Caco-2 (cell line): ENCODE results near the gene CNTD1. TPM values are rescaled to one million over a fixed set of nuclear protein-coding genes. Genes with fewer than 3 reads are reported as not detected.

ENCODE experiments used
- BruUV-seq: library from RNA; stranded (reverse); fragments of 400-500 nt; replicated peaks from 2 replicates; lab custom pipeline; 2021; lab: Mats Ljungman, UMichigan
- CTCF ChIA-PET: fragments of 300-600 bp; sonication (Branson Sonifier 250); formaldehyde crosslinking; loops from one replicate; lab custom pipeline; 2022; ENCODE audit warnings: antibody characterized with exemption; lab: Charles Lee
- POLR2A ChIA-PET: fragments of 300-600 bp; sonication (Branson Sonifier 250); formaldehyde crosslinking; loops from one replicate; lab custom pipeline; 2022; ENCODE audit warnings: antibody characterized with exemption; lab: Charles Lee
- DNase-seq, 2 experiments: peaks; one replicate each; pipeline versions ENCODE4 v3.0.0 to v3.0.0-alpha.2; 2020 to 2022
- H3K27me3 ChIP-seq: replicated peaks from 2 replicates; pipeline ENCODE4 v1.6.0; 2011; ENCODE audit warnings: low read length; ENCODE audit not compliant: control insufficient read depth, insufficient read depth
- H3K36me3 ChIP-seq: 2 replicates; pipeline ENCODE4 v1.5.1; 2011; ENCODE audit warnings: low read length; ENCODE audit not compliant: control insufficient read depth, insufficient read depth
- H3K4me1 ChIP-seq: fragments of 250-450 bp; sonication (Bioruptor Pico); 2 replicates; pipeline ENCODE4 v1.5.1; 2020; ENCODE audit warnings: mild to moderate bottlenecking
- H3K4me3 ChIP-seq: 2 replicates; pipeline ENCODE4 v1.5.1; 2011; ENCODE audit warnings: low read depth, mild to moderate bottlenecking, control low read depth, low read length
- H3K9me3 ChIP-seq: fragments of 250-450 bp; sonication (Bioruptor Pico); 2 replicates; pipeline ENCODE4 v1.5.1; 2020; ENCODE audit warnings: mild to moderate bottlenecking, moderate library complexity
- H3K27ac Mint-ChIP-seq: one replicate; pipeline ENCODE4 v1.8.0; 2022; ENCODE audit warnings: mixed read lengths; ENCODE audit not compliant: unreplicated experiment
- H3K27me3 Mint-ChIP-seq: one replicate; pipeline ENCODE4 v1.8.0; 2022; ENCODE audit warnings: mixed read lengths; ENCODE audit not compliant: insufficient read depth, unreplicated experiment
- H3K36me3 Mint-ChIP-seq: one replicate; pipeline ENCODE4 v1.8.0; 2022; ENCODE audit warnings: mild to moderate bottlenecking, mixed read lengths; ENCODE audit not compliant: insufficient read depth, unreplicated experiment
- H3K4me1 Mint-ChIP-seq: one replicate; pipeline ENCODE4 v1.8.0; 2022; ENCODE audit warnings: low read depth, mixed read lengths; ENCODE audit not compliant: unreplicated experiment
- H3K4me3 Mint-ChIP-seq: one replicate; pipeline ENCODE4 v1.8.0; 2022; ENCODE audit warnings: mild to moderate bottlenecking, moderate library complexity, mixed read lengths; ENCODE audit not compliant: unreplicated experiment
- H3K9me3 Mint-ChIP-seq: one replicate; pipeline ENCODE4 v1.8.0; 2022; ENCODE audit warnings: mixed read lengths; ENCODE audit not compliant: unreplicated experiment
- intact Hi-C: fragments of 100-400 bp; cut with micrococcal nuclease; formaldehyde crosslinking; loops from one replicate; pipeline ENCODE4 v1.10.0; 2022; ENCODE audit not compliant: unreplicated experiment
- total RNA-seq: library from RNA; stranded (reverse); gene quantifications from 2 replicates; pipeline ENCODE4 v1.2.3, GENCODE V29; 2022
- TF ChIP-seq, protein P1 (sequence below), 2 experiments: fragments of 200-600 bp in 1 of 2; IDR thresholded peaks; 1 replicate in 1 of 2; 2 replicates in 1 of 2; pipeline versions ENCODE4 v1.5.1 to v1.8.0; 2011 to 2022; ENCODE audit warnings: antibody characterized with exemption in 1 of 2, control low read depth in 1 of 2, inconsistent platforms in 1 of 2, low read depth in 1 of 2, low read length in 1 of 2, mild to moderate bottlenecking in 1 of 2, moderate library complexity in 1 of 2; ENCODE audit not compliant: insufficient read depth in 1 of 2, severe bottlenecking in 1 of 2, unreplicated experiment in 1 of 2

Gene CNTD1
- total RNA-seq, 1 experiment from 2014 or later = 1.7 TPM

GRCh38 chr17:42821176-42821575 is 22.5 kb downstream of the CNTD1 start:
- Histone ChIP-seq H3K4me3 (no peak overlapping the region), H3K9me3 (no peaks in the 10 kb centered on the region), H3K27me3 (no peaks in the 10 kb centered on the region), H3K4me1 (no peaks in the 10 kb centered on the region), H3K36me3 (peaks cover 5% of the 10 kb centered on the region)
- H3K27me3 Mint-ChIP-seq = no peaks in the 10 kb centered on the region
- no peak overlapping the region for H3K27ac Mint-ChIP-seq
- H3K4me3 Mint-ChIP-seq = no peak overlapping the region
- TF ChIP-seq, protein P1, sequence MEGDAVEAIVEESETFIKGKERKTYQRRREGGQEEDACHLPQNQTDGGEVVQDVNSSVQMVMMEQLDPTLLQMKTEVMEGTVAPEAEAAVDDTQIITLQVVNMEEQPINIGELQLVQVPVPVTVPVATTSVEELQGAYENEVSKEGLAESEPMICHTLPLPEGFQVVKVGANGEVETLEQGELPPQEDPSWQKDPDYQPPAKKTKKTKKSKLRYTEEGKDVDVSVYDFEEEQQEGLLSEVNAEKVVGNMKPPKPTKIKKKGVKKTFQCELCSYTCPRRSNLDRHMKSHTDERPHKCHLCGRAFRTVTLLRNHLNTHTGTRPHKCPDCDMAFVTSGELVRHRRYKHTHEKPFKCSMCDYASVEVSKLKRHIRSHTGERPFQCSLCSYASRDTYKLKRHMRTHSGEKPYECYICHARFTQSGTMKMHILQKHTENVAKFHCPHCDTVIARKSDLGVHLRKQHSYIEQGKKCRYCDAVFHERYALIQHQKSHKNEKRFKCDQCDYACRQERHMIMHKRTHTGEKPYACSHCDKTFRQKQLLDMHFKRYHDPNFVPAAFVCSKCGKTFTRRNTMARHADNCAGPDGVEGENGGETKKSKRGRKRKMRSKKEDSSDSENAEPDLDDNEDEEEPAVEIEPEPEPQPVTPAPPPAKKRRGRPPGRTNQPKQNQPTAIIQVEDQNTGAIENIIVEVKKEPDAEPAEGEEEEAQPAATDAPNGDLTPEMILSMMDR (IDR thresholded peaks at IDR 0.05; ENCODE audit: insufficient read depth in 1 of 2, low read depth in 1 of 2, low read length in 1 of 2, severe bottlenecking in 1 of 2, unreplicated experiment in 1 of 2) = no peak
- no peak for DNase-seq
- intact Hi-C loops = loop anchor here (5.0 to 10.0 kb wide), 2 partner anchors 39 to 246 kb away; partner anchors contain the start of genes PSMC3IP and WNK4
- BruUV-seq = no TSS peak
- CTCF ChIA-PET = interaction anchor here (1.2 to 1.3 kb wide), 2 partner anchors 12 to 108 kb away, joined by 3 to 4 read pairs; partner anchors contain the start of gene PSME3
- POLR2A ChIA-PET = no interaction called here
- H3K36me3 Mint-ChIP-seq = peaks cover 68% of the 10 kb centered on the region
- no peaks in the 10 kb centered on the region for H3K9me3 Mint-ChIP-seq
- peaks cover 6% of the 10 kb centered on the region for H3K4me1 Mint-ChIP-seq

DNA sequence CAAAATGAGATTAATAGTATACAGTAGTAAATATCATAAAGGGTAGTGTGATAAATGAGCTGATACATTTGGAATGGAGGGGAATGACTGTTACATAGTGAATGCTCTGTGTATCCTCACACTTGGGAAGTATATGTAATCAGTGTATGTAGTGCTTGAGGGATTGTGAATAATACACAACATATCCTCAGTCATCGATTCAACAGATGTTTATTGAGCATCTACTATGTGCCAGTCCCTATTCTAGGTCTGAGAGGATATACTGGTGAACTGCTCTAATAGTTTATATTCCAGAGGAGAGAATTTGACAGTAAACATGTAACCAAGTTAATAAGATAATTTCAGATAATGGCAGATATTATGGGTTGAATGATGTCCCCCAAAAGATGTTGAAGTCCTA is 28.8 kb downstream of the CNTD1 start:
- ChIA-PET CTCF (interaction anchor here (0.5 to 0.6 kb wide), 2 partner anchors 21 to 51 kb away, joined by 3 to 4 read pairs; no protein-coding TSS in a partner anchor), POLR2A (interaction anchor here (0.5 kb wide), 1 partner anchor 13 kb away, joined by 3 read pairs; no protein-coding TSS in a partner anchor)
- BruUV-seq = no TSS peak
- H3K9me3 Mint-ChIP-seq = no peaks in the 10 kb centered on the region
- Histone ChIP-seq H3K36me3 (no peaks in the 10 kb centered on the region), H3K4me1 (0 out of 2 replicates have a peak, but pooled peaks cover 6% of the 10 kb centered on the region), H3K4me3 (no peak overlapping the region), H3K9me3 (no peaks in the 10 kb centered on the region), H3K27me3 (no peaks in the 10 kb centered on the region)
- no peak overlapping the region for H3K27ac Mint-ChIP-seq
- no peaks in the 10 kb centered on the region for H3K4me1 Mint-ChIP-seq
- TF ChIP-seq, protein P1 (IDR thresholded peaks at IDR 0.05; ENCODE audit: insufficient read depth in 1 of 2, low read depth in 1 of 2, low read length in 1 of 2, severe bottlenecking in 1 of 2, unreplicated experiment in 1 of 2) = no peak
- DNase-seq = no peak
- H3K4me3 Mint-ChIP-seq = no peak overlapping the region
- no peaks in the 10 kb centered on the region for H3K27me3 Mint-ChIP-seq
- intact Hi-C loops = loop anchor here (10.0 kb wide), 1 partner anchor 253 kb away; the partner anchor contains the start of gene PSMC3IP
- peaks cover 13% of the 10 kb centered on the region for H3K36me3 Mint-ChIP-seq

DNA sequence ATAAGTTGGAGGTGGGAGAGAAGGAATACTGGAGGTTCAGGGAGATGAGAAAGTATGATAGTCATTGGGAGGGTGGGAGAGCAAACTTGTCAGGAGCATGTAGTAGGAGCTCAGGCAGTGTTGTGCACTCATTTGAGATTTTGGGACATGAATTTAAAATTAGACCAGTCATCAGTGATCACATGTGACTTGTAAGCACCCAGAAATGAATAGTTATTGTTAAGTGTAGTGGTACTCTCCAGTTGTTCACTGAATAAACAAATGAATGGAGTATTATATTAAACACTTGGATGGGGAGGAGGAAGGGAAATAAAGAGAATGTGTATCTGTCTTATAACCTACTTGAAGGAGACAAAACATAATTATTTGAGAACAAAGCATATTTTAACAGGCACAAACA is 32.3 kb downstream of the CNTD1 start:
- intact Hi-C loops = no loop called here
- ChIA-PET POLR2A (no interaction called here), CTCF (no interaction called here)
- H3K4me1 Mint-ChIP-seq = no peaks in the 10 kb centered on the region
- H3K27me3 Mint-ChIP-seq = no peaks in the 10 kb centered on the region
- 0 out of 2 replicates have a peak, but pooled peaks cover 14% of the 10 kb centered on the region for H3K4me1 ChIP-seq
- H3K36me3 ChIP-seq = no peaks in the 10 kb centered on the region; the same call in 1 of the 2 replicates
- H3K27me3 ChIP-seq = no peaks in the 10 kb centered on the region
- no peak overlapping the region for H3K4me3 ChIP-seq
- H3K27ac Mint-ChIP-seq = no peak overlapping the region
- no peak overlapping the region for H3K4me3 Mint-ChIP-seq
- no peaks in the 10 kb centered on the region for H3K9me3 ChIP-seq
- TF ChIP-seq, protein P1 (IDR thresholded peaks at IDR 0.05; ENCODE audit: insufficient read depth in 1 of 2, low read depth in 1 of 2, low read length in 1 of 2, severe bottlenecking in 1 of 2, unreplicated experiment in 1 of 2) = no peak
- no peaks in the 10 kb centered on the region for H3K9me3 Mint-ChIP-seq
- DNase-seq = no peak
- peaks cover 29% of the 10 kb centered on the region for H3K36me3 Mint-ChIP-seq
- BruUV-seq = no TSS peak
